HG03175 (cell line): Measurements from ENCODE around the gene ZNF407.
A peak's percentile ranks its signal among the peaks of the same experiment; 100 is the strongest.

Experiments
- ATAC-seq: cut with Tn5 transposase; IDR thresholded peaks from one replicate; pipeline ENCODE4 v1.9.1; 2021; ENCODE audit warnings: mild to moderate bottlenecking, moderate library complexity; ENCODE audit not compliant: unreplicated experiment

The ZNF407 gene

DNA sequence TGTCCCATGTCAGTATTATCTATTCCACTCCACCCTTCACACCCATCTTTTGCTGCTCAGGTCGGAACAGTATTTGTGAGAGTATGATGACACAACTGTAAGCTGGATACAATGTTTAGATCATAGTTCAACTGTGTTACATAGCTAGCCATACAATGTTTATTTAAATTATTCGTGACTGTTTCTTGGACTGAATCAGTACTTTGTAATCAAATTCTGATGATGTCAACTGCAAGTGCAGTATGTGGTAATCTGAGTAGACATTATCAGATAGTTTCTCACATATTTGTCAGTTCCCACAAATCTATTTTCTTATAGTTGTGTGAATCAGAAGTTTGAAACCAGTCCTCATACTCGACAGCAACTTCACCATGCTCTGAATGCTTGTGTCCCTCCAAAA, 177.6 kb downstream of the ZNF407 start:
- ATAC-seq, result no peak

DNA sequence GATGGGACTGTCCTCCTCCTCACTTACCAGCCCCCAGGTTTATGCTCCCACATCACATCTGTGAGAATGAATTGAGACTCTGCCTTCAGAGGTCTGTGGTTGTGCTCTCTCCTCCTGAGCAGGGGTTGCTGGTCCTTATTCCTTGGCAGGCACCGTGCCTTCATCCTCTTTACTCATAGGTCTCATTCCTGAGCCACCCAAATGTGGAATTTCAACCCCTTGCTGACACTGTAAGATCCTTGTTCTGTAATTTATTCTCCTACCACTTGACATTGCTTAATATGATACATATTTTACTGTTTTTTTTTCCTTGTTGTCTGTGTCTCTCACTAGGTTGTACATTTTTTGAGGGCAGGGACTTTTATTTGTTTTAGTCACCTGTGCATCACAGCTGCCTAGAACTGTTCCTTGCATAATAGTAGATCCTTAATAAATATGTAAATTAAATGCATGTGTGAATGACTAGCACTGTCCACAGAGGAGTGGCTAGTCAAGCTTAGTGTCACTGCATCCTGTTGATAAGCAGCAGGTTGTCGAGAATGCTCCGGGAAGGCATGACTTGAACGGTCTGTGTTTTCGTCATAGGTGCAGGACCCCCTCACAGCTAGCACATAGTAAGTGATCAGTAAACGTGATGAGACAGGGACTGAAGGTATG, 180.6 kb downstream of the ZNF407 start:
- ATAC-seq, result no peak

DNA sequence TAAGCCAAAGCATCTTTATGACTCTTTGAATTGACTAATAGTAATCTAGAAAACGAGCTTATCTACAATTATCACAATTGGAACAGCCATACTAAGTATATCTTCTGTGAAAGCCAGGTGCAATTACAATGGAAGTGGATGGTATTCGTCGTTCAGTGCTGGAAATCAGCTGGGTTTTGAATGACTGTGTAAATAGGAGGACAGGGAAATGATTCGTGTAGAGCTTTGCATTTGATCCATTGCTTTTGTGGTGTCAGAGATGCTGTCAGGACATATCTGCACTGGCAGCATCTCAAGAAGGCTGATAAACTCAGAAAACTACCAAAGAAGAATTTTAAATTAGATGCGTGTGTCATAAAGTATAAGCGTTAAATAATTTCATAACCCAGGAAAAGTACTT, 187.1 kb downstream of the ZNF407 start:
- ATAC-seq, result no peak

DNA sequence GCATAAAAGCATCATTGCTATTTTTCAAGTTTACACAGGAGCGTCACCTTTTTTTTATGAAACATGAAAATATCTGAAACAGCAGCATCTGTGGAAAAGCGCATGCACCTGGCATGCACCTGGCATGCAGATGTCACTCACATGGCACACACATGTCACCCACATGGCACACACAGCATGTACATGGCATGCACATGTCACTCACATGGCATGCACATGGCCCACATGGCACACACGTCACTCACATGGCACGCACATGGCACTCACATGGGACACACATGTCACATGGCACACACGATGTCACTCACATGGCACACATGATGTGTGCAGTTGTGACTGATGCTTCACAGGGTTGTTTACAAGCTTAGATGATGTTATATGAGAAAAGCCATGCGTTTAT, 188.0 kb downstream of the ZNF407 start:
- ATAC-seq, result no peak

DNA sequence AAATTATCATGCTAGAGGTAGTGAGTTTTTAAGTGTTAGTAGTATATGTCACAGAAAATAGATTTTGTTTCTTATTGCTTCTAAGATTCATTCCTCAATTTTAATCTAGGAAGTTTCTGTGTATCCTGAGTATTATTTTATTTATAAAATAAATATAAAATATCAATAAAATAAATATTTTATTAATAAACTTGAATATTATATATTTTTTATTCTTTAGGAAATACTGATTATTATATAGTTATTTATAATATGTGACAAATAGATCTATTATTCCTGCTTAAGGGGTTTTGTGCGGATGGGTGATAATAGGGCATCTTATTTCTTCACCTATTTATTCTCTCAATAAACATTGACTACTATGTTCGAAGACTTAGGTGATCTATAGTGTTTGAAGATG, 191.0 kb downstream of the ZNF407 start:
- no peak for ATAC-seq

DNA sequence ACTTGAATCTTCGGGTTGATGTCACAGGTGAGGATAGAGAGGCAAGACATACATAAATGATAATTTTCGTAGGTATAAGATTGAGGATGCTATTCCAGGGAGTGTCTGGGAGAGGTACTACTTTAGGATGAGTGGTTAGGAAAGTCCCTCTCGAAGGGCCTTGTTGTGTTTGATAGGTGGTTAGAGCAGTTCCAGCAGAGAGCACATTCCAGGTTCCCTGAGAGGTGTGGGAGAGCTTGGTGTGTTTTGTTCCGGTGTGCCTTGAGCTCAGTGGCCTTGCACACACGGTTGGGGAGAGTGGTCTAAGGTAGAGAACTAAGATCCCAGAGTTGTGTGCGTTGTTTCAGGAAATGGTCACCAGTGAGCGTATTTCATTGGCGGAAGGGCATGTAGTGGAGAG, 191.4 kb downstream of the ZNF407 start:
- no peak for ATAC-seq

DNA sequence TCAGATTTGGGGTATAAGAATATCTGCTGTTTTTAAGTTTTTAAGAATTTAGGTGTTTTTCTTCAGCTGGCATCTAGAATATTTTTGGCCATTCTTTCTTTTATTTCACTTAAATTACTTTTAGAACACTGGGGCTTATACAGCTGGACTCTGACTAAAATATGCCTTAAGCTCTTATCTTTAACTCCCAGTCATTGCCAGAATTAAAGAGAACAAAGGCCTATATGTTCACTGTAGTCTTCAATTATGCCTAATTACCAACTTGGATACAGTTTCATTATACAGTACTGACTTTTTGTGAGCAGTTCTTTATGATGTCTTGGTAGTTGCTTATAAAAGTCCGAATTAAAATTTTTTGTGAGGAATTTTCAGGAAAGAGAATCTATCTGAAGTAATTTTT, 192.8 kb downstream of the ZNF407 start:
- ATAC-seq, result no peak

DNA sequence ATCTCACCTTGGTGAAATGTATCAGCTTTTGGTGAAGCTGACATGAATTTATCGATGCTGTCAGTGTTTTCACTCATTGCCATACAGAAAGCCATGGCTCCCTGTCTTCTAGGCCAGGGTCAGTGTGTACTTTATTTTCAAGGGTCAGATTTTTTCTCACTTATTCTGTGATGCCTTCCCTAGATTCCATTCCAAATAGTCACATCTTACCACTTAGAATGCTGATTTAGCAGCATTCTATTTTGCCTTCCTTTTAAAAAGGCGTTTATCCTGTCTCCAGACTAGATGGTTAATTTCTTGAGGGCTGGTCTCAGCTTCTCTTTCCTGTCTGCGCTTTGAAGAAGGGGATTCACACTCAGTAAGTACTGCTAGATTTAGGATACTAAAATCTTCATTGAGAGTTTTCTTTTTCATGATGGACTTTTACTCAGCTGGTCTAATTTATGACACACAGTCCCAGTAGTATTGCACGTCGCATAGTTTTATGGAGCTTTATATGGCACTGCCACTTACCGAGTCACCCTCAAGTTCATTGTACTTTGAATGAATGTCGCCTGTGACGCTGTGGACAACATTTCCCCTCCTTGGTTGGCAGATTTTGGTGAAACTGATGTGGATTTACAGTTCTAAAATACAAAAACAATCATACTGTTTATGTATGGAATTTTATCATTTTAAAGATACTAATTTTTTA, 194.0 kb downstream of the ZNF407 start:
- ATAC-seq, result no peak

DNA sequence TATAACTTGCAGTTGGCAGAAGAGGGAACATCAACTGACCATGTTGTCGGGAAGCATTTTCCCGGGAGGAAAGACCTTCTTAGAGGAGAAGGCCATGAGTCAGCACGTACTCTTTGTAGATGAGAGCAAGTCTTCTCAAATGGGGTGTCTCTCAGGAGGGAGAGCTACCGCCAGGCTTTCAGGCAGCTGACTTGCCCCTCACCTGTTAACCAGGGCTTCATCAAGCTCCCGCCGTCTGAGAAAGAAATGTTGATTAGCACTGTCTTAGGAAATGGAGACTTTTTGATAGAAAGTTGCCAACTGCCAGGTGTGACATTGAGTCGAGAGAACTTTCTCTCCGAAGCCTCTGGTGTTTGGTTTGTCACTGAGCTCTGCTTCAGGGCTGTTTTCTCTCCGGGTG, 196.1 kb downstream of the ZNF407 start:
- ATAC-seq, result no peak

DNA sequence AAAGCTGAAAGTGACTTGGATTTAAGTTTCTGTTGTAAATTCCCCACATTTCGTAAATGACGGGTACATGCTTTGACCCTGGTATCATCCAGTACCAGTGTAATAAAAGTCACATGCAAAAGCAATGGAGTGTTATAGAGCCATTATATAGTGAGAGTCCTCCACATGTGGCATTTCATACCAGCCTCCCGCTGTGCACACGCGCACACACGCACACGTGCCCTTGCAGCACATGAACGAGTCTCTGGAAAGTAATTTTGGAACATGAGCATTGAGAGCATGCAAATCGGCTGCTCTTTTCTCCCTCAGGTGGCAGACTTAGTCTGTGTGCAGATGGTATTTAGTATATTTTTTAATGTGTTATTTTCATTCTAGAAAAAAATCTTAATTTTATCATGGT, 198.1 kb downstream of the ZNF407 start:
- ATAC-seq, result no peak

DNA sequence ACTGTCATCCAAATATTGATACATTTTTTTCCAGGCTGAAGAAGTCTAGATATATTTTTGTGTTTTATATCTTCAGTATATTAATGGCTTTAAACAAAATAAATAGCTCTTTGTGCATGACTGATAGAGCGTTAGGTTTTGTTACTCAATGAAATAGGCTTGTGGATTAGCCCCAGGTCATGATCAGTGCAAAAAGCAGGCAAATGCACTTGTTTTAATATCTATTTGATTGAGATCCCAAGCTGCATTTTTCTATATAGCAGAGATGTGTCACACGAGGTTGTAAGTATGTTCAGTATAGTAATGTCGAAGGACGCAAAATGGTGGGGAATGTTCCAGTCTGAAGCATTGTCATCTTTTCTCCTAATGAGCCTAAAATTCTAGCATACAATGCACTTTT, 198.5 kb downstream of the ZNF407 start:
- no peak for ATAC-seq

DNA sequence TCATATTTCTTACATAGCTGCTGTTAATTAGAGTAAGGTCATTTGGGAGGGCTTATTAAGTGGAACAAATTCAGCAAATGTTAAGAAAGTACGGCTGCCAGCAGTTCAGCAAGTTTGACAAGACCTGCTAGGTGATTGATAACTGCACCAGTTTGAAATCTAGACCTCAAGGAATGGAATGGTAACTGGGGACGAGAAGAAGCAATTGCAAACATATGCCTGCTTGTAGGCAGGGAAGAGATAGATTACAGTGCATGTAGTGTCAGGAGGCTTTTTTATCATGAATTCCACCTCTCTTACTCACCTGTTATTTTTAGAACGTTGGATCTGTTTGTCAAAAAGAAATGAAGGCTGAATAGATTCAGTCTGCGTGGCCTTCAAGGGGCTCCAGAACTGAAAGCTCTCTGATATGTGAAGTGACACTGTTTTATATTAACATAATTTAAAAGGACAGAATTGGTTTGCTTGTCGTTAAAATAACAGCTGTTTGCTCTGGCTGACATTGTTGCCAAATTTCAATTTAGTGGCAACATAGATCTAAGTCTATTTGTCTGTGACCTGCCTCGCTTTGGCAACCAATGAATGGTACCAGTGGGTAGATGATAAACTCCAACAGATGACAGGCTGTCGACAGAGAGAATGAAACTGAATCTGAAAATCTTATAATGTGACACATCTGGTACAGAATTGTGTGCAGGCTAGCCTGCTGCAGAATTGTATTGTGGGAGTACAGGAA, 199.3 kb downstream of the ZNF407 start:
- peak; percentile 100 for ATAC-seq

DNA sequence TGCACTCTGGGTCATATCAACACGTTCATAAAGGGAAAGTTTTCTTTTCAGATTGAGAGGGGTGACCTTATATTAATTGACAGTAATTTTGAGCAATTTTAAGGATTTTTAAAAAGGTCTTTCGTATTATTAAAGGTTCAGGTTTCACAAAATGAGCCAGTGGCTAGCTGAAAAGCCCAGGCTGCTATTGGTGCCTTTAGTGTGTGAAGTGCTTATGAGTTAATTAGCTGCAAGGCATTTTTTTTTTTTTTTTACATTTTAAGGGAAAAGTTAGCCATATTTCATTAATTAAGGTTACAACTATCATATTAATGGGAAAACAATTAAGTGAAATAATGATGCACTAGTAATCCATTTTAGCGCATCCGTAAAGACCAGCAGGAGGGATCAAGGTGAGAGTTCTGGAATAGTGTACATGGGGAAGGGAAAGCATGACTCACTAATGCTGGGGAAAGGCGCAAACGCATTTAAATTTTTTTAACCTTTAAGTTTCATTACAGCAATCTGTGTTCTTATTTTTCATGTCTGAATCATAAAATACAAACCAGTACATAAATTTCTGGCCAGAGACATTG, 200.0 kb downstream of the ZNF407 start:
- peak; percentile 41 for ATAC-seq

DNA sequence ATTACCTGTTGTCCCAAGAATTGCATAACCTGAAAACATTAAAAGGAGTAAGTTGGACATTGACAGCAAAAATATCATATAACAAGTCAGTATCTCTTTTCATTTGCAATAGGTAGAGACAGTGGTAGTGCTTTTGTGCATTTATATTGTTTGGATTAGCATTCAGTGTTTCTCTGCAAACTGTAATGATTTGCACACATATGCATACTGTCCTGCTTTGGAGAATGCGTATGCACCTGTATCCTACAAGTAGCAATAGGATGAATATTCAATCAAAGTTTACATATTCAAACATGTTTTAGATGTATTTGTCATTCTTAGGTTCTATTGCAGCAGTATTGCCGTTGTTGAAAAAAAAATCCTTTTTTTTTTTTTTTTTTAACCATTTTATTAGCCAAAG, 201.9 kb downstream of the ZNF407 start:
- ATAC-seq, result no peak

DNA sequence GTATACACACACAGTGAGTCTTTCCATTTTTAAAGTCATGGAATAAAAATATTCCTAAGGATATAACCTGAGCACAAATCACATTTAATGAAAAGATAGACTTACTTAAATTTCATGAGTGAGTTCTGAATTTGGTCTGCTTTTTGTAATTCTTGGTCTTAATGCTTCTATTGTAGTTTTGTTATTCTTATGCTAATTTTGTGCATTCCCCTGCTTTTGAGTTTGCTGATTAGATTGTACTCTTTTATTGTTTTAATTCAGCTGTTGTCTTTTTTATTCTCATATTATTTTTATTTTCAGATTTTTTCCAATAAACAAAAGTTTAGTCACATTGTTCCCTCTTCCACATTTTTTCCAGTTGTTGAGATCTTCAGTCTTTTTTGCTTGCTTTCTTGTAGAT, 202.4 kb downstream of the ZNF407 start:
- ATAC-seq, result no peak

DNA sequence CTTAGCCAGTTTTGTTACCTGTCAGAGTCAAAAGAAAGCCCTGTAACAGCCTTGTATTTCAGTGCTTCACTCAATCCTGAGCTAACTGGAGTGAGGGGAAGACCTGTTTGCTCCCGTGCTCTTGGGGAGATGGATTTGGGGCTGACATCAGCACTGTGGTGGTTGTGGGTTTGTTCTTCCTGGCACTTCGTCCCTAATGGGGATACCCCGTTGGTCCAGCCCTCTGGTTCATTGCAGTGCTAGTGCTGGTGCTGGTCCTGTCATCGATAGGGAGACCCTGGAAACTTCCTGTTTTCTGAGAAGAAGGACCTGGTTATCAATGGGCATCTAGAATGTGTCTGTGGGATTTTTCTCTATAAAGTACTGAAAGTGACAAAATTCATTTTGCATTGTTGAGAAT, 205.4 kb downstream of the ZNF407 start:
- no peak for ATAC-seq

DNA sequence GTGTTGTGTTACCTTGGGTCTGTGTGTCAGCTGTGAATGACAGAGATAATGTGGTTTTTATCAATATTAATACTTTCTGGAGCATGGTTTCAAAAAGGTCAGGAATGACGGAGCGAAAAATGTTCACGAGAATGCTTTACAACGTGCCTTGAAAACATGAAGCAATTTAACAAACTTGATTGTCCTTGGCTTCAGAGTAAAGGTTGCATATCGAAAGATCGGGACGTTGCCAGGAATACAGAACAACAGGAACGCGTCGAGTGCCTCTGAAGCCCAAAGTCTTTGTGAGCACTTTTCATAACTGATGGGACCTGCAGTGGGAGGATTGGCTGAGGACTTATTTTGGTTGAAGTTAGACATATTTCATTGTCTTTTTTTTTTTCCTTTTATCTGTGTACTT, 206.1 kb downstream of the ZNF407 start:
- ATAC-seq, result no peak

DNA sequence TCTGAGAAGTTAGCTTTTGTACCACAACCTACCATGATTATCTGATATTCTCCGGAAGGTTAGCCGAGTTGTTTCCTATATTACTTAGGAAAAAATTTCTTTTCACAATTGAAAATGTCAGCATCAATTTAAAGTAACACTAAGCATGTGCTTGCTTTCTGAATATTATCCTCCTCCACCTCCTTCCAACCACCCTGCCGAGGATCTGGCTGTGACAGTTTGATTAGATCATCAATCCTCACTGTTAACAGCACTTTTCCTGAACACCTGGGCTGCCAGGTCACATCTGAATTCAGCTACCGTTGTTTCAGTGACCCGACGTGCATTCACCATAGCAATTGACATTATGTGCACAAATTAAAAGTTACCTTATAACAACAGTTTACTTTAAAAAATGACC, 207.0 kb downstream of the ZNF407 start:
- no peak for ATAC-seq

DNA sequence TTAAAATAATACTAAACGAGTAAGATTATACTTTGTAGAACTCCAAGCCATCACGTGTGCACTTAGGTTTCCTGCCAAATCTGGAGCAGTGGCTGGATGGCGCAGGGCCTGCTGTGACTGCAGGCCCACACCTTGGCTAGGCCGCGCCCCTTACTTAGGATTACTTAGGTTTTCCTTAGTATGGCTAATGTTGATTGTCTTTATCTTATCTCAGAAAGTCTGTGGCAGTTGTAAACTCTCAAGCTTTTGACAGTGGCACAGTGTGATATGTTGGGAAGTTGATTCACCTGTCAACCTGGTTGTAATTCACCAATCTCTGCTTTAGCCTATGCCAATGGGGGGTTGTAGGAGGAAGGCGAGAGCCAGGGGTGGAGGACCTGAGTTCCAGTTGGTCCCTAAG, 208.4 kb downstream of the ZNF407 start:
- ATAC-seq, result no peak

DNA sequence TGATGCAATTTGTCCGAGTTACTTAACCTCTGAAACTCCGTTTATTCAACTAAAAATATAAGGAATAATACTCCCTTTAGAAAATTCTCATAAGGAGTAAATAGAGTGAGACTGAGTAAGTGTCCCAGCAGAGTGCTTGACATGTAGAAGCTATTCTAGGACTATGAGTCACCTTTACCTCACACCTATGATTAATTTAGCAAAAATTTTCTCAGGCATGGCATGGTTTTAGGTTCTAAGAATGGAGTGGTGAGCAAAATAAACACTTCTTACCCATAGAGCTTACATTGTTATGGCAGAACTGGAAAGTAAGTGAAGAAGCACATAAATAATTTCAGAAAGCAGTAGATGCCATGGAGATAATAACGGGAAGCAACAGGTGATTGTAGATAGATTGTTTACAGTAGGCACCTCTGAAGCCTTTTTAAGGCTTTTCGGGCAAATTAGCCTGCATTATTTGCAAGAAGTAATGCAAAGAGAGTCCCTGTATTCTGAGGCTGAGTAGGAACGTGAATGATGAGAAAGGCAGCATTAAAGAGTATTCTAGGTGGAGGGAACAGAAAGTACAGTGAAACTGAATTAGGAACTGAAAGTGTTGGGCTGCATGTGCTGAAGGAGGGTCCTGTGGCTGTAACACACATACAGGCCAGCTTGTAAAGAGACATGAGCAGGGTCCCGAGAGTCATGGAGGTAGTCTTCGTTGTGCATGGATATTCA, 209.2 kb downstream of the ZNF407 start:
- ATAC-seq, result peak; percentile 98

DNA sequence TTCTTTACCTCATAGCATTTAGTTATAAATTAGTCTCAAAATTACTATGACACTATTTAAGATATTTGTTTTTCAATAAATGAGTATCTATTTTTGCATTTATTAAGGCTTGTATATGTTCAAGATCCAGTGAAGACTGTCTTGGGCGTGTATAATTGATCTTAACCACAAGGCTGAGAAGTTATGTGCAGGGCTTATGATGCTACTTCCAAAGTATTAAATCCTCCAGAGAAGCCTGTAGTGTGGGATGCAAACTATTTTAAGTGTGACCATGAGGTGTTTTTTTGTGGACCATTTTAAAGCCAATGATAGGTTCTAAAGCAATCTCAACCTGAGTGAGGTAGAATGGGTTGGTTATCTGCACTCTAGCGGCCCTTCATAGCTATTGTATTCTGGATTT, 219.9 kb downstream of the ZNF407 start:
- ATAC-seq, result no peak
